Peyer's patch (tissue), 4 donors: ENCODE measurements around the gene MESP1.
A peak's percentile ranks its signal among the peaks of the same experiment; 100 is the strongest.

ENCODE experiments used
- POLR2A ChIP-seq, 2 donors: fragments of 450-650 bp; IDR thresholded peaks; one replicate each; pipeline ENCODE4 v1.5.1; 2017; ENCODE audit warnings: antibody characterized with exemption in 2 of 2, mild to moderate bottlenecking in 2 of 2, moderate library complexity in 2 of 2
- TF ChIP-seq, protein P1 (sequence below), 6 experiments: fragments of 450-650 bp in 4 of 6; fragments of 200-600 bp in 2 of 6; sonication (generic) in 1 of 6; IDR thresholded peaks; one replicate each; pipeline ENCODE4 v1.5.1; 2017 to 2019; ENCODE audit warnings: antibody characterized with exemption in 6 of 6, mild to moderate bottlenecking in 3 of 6, moderate library complexity in 1 of 6

DNA sequence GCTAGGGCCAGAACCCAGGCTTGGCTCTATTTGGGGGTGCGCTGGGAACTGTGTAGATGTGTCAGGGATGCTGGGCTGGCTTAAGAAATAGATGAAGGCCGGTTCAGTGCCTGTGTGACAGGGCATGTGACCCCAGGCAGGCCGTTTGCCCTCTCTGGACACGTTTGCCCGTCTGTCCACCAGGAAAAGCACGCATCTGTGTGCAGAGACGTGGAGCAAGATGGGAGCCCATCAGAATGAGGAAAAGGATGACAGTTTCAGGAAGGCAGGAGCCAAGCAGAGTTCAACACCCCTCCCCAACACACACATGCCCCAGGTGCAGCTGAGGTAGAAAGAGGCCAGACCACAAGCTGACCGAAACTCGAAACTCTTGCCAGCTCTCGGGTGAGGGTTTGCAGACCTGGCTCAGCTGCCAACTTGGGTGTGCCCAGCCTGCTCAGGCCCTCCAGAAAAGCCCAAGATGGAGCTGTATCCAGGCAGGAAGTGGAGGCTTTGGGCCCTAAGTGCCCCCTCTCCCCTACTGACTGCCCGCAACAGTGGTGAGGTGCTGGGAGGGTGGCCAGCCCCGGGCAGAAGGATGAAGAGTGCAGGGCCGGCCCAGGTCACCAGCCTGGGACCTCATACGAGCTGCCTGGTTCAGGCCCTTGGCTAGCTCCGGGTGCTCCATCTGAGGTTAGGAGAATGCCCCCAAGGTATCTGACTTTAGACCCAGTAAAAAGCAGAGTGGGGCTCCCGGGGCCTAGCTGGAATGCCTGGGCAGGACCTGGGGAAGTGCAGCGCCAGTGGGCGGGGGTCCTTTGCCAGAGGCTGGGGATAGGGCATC, 10.2 kb upstream of the MESP1 start:
- TF ChIP-seq, protein P1, sequence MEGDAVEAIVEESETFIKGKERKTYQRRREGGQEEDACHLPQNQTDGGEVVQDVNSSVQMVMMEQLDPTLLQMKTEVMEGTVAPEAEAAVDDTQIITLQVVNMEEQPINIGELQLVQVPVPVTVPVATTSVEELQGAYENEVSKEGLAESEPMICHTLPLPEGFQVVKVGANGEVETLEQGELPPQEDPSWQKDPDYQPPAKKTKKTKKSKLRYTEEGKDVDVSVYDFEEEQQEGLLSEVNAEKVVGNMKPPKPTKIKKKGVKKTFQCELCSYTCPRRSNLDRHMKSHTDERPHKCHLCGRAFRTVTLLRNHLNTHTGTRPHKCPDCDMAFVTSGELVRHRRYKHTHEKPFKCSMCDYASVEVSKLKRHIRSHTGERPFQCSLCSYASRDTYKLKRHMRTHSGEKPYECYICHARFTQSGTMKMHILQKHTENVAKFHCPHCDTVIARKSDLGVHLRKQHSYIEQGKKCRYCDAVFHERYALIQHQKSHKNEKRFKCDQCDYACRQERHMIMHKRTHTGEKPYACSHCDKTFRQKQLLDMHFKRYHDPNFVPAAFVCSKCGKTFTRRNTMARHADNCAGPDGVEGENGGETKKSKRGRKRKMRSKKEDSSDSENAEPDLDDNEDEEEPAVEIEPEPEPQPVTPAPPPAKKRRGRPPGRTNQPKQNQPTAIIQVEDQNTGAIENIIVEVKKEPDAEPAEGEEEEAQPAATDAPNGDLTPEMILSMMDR (IDR thresholded peaks at IDR 0.05) = peak in 1 of 6 experiments; percentile 3
- TF ChIP-seq POLR2A (IDR thresholded peaks at IDR 0.05) = no peak
